COR-L47 (cell line): ENCODE measurements around the gene PDE9A.
"Not testable (repeated sequence)": the region's sequence is repeated elsewhere in the genome, so short reads cannot be mapped to it uniquely, and the experiment has no call there.

Experiments
- DNase-seq: peaks from one replicate; lab custom pipeline; 2025; lab: John Stamatoyannopoulos, UW

Gene PDE9A

DNA sequence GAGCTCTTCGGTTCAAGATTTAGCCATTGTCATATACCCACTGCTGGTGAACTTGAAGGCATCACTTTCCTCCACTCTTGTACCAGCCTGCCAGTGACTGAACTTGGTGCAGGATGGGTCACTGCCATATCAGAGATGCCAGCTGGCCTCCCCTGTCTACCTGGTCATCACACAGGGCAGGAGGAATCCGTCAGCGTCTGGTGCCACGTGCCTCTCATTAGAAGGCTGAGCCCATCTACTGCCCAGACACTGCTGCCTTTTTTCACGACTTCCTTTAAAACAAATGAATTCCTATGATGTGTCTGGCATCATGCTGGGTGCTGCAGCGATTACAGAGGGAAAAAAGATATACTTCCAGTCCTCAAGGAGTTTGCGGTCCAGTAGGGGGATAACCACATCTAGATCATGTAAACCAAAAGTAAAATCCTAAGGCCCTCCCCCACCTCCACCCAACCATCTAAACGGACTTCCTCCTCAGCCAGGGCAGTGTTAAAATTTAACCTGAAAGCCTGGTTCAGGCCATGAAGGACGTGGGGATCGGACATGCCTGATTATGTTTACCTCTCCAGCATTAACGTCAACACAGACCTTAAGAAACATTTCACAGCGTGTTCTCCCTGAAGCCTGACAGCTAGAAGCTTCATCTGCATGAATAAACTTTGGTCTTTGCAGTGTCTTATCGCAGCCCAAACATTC is 29.2 kb upstream of the PDE9A start:
- DNase-seq = no peak

DNA sequence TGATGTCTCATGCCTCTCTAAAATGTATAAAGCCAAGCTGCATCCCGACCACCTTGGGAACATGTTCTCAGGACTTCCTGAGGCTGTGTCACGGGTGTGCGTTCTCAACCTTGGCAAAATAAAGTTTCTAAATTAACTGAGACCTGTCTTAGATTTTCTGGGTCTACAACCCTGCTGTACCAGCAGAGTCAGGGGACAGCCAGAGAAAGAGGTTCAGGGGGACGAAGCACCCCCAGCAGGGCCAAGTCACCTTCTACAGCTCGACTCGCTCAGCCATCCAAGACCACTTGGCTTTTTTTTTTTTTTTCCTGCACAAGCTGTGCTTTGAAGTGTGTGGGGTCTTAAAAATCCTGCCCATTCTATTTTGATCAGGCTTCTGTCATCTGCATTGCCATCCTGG is 28.5 kb upstream of the PDE9A start:
- no peak for DNase-seq

DNA sequence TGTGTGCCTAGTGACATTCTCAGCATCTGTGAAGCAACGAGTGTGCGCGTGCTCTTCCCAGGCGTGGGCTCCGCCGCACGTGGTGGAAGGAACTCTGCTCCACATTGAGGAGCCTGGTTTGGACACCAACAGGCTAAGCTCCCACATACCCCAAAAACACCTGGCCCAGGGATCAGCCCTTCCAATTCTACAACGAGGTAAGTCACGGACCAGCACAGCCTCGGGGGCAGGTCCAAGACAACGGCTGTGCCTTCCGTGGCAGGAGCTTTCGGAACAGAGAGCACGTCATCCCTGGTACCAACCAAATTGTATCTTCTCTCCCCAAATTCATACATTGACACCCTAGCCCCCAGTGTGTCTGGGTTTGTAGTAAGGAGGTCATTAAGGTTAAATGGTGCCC is 27.2 kb upstream of the PDE9A start:
- no peak for DNase-seq

DNA sequence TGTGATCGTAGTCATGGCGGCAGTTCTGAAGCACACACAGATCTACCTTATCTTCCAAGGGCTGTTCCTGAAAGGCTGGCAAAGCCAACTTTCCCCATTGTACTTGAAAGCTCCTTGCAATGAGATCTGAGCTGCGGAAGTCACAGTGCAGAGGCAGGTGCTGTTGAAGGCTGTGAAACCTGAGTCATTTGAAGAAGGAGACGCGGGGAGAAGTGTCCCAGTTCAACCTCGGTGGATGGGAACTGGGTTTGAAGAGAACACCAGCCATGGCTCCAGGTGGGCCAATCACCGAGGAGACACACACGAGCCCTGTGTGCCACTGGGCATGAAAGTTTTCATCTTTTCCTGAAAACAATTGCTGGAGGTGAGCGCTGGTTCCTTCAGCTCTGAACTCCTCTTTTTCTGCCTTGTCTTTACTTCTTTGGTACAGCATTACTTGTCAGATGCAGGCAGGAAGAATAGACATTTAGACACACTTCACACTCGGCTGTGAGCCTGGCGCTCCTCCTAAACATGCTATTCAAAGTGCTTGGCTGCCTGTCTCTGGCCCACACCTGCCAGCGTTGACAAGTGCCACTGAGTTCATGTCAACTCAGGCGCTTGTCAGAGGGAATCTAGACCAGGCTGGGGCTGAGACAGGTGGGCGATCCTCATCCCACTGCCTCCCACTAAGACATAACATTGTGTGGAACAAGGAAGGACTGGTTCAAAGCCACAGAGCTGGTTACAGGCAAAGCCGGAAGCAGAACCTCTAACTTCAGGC is 25.7 kb upstream of the PDE9A start:
- no peak for DNase-seq

DNA sequence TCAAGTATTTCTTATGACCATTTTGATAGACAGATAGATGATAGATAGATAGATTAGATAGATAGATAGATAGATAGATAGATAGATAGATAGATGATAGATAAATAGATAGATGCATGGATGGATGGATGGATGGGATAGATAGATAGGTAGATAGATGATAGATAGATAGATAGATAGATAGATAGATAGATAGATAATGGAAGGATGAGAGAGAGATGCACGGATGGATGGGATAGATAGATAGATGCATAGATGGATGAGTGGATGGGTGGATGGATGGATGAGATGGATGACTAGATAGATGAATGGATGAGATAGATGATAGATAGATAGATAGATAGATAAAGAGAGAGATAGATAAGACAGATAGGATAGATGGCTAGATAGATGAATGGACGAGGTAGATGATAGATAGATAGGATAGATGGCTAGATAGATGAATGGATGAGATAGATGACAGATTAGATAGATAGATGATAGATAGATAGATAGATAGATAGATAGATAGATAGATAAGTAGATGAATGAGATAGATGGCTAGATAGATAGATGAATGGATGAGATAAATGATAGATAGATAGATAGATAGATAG is 24.9 kb upstream of the PDE9A start:
- DNase-seq = not testable (repeated sequence)

DNA sequence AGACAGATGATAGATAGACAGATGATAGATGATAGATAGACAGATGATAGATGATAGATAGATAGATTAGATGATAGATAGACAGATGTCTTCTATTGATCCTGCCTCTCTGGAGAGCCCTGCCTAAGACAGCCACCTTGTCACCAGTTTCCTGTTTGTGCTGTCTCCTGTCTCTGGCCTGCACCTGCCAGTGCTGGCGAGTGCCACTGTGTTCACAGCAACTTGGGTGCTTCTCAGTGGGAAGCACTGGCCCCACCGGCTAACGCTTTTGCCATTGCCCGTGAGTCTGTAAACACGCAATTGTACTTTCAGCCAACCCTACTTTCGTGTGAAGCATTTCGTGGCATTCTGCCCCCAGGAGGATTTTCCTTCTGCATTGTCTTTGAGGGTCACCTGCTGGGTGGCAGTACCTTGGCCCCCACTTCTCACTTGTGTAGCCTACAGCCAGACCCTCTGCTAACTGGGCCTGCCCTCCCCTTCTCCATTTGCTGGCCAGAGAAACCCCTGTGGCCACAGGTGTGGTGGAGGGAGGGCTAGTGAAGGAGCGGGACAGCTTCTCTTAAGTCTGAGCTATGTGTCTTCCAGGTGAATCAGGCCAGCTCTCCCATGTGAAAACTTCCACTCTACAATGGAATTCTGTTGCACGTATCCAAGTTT is 23.4 kb upstream of the PDE9A start:
- no peak for DNase-seq

DNA sequence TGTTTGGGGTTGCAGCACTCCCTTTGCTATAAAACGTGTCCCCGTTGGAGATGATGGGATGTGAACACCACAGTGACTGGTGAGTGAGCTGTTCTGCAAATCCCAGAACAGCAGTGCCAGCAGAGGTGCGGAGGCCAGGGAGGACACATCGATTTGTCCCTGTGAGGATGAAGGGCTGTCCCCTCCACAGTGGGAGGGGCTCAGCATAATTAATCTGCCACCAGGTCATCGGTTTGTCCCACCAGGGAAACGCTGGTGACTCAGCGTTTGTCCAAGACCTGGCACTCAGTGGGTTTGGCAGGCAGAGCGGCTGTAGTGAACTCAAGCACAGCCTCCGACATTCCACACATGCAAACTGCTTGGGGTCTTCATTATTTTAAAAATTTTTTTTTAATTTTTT is 22.8 kb upstream of the PDE9A start:
- no peak for DNase-seq

DNA sequence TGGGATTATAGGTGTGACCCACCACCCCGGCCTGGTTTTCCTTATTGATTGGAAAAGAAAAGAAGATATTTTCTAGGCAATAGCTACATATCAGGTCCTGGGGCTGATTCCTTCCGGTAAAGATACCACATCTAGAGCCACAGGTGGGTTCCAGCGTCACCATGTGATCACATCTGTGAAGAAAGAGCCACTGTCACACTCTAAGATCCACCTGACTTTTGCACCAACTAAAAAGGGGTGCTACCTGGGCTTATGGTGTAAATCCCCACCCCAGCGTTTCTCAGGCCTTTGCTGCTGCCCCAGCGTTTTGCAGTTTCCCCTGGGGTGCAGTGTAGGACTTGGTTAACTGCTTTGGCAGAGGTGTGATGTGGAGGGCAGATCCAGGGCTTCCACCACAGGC is 22.3 kb upstream of the PDE9A start:
- no peak for DNase-seq

DNA sequence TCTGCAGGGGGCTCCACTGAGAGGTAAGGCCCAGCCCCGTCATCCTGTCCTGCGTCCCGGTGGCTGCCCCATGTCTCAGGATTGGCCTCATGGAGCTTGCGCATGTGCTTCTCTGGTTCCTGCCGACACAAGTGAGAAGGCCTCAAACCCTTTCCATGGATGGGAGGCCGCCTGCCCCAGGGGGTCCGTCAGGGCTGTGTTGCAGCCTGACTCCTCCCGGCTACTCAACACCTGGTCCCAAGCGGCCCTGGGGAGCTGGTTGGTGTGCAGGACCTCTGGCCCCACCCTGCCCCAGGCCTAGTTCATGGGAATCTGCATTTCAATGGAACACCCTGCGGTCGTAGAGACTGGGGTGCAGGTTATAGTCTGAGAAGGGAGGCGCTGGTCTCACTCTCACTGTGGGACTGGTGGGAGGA is 21.1 kb upstream of the PDE9A start:
- no peak for DNase-seq

DNA sequence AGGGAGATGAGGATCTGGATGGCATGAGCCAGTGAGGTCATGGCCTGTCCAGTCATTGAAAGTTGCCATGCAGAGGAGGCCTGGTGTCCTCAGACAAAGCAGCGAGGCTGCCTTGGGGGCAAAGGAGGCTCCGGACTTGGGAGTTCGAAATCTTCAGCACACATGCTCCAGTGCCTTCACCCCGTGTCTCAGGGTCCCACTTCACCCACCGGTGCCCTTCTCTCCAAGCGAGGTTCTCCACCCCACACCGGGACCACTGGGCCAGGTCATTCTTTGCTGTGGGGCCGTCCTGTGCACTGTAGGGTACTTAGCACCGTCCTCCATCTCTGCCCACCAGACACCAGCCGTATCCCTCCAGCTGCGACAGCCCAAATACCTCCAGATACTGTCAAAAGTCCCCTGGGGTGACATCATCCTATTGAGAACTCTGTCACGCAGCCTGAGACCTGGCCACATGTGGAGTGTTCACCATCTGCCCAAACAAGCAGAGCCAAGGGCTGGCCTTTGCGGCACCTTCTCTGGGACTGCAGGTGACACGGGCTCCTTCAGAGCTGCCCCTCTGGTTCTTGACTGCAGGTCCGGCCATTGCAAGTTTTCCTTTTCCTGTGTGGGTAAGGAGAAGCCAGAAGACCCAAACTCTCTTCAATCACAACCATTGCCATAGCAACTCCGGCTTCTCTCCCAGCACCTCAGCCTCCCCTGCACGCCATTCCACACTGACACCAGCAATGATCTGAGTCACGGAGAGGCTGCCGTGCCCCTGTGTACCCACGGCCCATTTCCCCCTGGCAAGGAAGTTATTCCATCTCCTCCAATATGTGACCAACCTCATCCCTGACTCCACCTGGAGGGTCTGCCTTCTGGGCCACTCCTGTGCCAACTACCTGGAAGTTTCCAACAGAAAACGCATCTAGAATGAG is 20.4 kb upstream of the PDE9A start:
- DNase-seq = no peak

DNA sequence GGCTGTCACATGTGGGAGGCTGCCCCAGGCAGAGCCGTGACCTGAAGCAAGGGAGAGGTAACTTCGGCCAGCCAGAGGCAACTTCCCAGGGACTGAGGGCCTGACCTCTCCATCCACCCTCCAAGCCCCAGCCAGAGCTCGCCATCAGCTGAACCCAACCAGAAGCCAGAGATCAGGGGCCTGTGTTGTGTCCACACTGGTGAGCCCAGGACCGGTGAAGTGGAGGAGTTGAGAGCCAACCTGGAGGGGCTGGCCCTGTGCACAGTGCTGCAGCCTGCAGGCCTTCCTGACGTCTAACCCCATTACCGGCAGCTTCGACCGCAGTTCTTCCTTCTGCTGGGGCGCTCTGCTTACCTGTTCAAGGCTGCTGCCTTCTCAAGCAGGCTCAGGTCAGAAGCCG is 19.6 kb upstream of the PDE9A start:
- no peak for DNase-seq

DNA sequence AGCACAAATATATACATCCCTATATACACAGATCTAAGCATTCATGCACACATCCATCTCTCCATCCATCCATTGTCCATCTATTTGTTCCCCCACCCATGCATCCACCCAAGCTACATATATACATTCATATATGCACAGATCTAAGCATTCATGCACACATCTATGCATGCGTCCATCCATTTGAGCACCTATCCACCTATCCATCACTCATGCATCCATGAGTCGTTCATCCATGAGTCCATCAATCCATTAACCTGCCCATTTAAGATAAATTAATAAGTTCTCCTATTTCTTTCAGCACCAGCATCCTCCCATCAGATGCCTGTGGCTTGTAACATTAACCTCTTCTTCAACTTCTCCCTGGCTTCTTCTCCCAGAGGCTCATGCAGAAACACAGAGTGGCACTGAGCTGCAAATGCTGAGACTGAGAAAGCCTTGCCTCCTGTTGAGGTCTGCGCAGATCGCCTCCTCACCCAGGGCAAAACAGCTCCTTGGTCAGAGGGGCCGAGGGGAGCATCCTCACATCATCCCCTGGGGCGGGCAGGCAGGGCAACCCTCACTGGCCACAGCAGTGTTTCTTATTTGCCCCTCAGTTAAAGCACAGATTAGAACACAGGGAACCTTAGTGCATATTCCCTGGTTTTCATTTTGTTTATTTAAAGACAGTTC is 17.4 kb upstream of the PDE9A start:
- no peak for DNase-seq

DNA sequence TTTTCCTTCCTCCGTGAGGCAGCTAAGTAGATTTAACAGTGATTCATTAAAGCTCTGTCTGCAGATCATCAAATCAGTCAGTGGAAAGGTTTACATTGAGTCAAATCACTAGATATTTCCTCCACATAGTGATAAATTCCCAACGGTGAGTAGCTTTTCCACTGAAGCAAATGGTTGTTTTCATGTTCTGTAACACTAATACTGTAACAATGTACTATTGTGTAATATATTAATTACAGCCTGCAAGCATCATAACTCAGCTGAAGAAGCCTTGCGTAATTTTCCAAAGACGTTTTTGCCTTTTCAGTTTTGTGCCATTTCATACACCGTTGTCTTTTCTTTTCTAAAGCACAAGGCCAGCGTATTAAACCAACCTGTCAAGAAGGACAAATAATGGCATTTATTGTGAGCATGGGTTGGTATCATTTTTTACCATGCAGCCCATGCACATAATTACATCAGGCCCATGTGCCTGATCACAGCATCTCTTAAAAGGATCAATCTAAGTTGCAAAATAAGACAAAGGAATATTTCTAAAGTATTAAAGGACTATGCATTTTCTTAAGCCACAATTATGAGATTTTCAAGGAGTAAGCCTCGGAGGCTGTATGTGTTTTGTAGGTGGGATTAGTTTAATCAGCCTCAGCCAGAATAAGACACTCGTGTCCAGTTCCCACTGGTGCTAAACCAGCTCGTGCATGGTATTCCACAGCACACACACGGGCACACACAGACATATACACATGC is 16.7 kb upstream of the PDE9A start:
- DNase-seq = no peak

DNA sequence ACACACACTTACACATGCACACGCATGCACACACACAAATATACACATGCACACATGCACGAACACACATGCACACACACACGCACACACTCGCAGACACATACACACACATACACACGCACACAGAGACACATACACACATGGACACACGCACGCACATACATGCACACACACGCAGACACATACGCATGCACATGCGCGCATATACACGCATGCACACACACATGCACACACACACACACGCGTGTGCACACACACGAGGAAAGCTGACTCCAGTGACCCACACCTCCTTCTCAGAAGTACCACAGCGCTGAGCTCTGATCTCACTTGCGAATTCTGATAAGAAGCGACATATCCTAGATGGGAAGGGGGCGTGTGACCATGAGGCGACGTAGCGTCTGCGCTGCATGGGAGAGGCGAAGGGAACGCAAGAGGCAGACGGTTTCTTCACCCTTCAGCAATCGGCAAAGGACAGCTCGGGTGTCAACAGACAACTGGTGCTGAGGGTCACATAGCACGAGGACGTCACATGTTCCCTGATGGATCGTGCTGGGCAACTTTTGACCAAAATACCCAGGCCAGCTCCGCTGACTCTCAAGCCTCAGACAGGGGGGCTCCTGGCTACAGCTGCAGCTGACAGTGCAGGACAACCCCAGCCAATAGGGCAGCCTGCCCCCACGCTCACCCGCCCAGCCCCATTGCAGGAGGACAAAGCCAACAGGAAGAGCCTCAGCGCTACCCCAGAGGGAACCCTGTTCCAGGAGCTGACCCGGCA is 16.0 kb upstream of the PDE9A start:
- no peak for DNase-seq

DNA sequence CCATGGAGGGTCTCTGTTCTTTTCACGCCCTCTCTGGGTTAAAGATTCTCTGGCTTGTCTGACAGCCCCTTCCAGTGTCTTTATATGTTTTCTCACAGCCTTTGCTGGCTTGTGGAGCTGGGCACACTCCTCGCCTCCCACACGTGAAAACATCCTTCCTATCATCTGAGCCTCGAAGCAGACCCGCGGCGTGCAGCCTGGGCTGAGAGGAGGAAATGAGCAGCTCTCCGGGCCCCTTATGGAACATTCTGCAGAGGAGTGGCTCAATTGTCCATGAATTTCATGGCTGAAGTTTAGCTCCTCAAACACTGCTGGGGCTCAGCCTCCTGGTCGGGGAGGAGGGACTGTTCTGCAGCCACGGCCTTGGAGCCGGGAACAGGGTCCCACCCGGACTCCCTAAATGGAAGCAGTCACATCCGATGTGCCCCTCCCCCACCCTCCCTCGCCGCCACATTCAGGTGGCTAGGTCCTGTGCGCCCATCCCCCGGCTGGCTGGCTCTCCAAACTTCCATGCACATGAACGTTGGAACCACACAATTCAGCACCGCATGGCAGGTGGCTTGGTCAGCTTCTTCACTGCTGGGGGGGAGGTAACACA is 15.1 kb upstream of the PDE9A start:
- DNase-seq = no peak

DNA sequence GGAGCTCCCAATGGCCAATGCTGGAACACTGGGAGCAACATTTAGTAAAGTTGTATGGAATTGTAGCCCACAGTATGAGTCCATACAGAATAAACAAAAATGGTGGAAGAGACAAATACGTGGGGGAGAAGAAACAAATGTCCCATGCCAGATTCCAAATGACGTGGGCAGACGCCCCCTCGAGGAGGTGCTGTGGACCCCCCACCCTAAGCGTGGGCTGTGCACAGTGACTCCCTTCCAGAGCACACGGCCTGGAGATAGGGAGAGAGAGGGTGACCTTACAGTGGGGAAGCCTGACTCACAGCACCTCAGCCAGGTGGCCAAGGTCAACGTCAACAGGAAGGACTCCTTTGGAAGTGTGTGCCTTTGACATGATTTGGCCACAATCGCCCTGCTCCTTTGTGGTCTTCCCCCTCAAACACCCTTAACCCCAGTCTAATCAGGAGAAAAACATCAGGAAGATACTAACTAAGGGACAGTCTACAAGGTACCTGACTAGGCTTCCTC is 13.7 kb upstream of the PDE9A start:
- DNase-seq = no peak

DNA sequence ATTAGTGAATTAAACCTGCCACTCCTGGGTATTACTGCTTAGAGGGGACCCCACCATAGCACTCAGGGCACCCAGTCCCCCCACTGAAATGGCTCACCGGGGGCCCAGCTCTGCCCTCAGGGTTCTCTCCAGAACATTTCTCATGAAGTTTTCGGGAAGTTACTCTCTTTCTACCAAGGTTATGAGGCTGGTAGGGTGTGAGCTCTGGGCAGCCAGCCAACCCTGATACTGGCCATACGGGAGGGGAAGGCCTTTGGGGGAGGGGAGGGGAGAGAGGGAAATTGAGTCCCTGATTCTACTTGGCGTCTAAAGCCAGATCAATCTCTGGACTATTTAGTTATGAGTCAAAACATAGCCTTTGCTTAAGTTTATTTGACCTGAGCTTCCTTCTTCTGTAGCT is 12.9 kb upstream of the PDE9A start:
- DNase-seq = no peak

DNA sequence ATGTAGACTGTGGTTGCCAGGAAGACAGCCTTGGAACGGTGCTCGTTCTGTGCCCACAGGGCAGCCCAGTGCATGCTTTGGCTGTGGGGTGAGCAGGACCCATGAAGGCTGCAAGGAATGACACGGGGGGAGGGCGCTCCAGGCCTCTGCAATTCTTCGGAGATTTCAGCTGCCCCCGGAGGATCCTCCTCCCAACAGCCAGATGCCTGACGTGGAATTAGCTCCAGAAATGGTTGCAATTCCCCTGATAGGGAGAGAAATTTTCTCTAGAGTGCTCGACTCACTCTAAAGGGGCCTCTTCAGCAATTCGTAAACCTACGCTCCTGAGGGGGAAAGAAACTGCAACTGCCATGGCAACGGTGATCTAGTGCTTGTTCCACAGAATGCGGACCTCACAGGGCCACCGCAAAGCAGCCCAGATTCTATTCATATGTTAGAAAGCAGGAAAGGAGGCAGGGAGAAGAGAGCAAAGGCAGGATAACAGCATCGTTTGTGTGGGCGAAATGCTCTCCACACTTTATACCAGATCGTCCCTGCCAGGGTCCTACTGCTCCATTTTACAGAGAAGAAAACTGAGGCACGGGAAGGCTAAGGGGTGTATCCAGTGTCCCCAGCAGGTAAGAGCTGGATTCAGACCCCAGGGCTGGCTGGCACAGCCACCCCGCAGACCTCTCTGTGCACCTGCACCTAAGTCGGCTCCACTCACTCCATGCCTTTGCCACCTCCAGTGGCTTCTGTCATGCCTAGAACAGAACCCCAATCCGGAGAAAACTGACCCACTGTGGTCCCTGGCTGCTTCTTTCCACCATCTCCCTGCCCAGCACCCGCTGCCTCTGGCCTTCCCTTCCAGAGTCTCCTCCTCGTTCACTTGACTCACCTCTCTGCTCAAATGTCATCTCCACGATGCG is 11.9 kb upstream of the PDE9A start:
- no peak for DNase-seq
